ENCODE data around the gene GPD1L. TPM values are rescaled to one million over a fixed set of nuclear protein-coding genes. Genes with fewer than 3 reads are reported as not detected.

The GPD1L gene
- total and polyA plus RNA-seq, 2 of the 13 experiments (the other 11 are each of a cell fraction or from before 2014, with no cell fraction given), result 4.9 to 13.7 TPM

- TF ChIP-seq, protein P1, sequence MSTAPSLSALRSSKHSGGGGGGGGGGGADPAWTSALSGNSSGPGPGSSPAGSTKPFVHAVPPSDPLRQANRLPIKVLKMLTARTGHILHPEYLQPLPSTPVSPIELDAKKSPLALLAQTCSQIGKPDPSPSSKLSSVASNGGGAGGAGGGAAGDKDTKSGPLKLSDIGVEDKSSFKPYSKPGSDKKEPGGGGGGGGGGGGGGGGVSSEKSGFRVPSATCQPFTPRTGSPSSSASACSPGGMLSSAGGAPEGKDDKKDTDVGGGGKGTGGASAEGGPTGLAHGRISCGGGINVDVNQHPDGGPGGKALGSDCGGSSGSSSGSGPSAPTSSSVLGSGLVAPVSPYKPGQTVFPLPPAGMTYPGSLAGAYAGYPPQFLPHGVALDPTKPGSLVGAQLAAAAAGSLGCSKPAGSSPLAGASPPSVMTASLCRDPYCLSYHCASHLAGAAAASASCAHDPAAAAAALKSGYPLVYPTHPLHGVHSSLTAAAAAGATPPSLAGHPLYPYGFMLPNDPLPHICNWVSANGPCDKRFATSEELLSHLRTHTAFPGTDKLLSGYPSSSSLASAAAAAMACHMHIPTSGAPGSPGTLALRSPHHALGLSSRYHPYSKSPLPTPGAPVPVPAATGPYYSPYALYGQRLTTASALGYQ (CRISPR knock-in tag; IDR thresholded peaks at IDR 0.05), result peak; percentile 96
- peak; percentile 95 for TF ChIP-seq NFIC (IDR thresholded peaks at IDR 0.05; ENCODE audit: low read length)
- TF ChIP-seq NCOA2 (CRISPR knock-in tag; IDR thresholded peaks at IDR 0.05), result peak; percentile 98
- TF ChIP-seq, protein P2, sequence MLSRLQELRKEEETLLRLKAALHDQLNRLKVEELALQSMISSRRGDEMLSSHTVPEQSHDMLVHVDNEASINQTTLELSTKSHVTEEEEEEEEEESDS (CRISPR knock-in tag; IDR thresholded peaks at IDR 0.05; ENCODE audit: borderline replicate concordance), result 0 out of 2 replicates have a peak, but pooled peaks have one; percentile 31
- TF ChIP-seq ZC3H13 (CRISPR knock-in tag; IDR thresholded peaks at IDR 0.05), result peak; percentile 76
- peak; percentile 98 for TF ChIP-seq NFKBIZ (CRISPR knock-in tag; IDR thresholded peaks at IDR 0.05)
- TF ChIP-seq, protein P3, sequence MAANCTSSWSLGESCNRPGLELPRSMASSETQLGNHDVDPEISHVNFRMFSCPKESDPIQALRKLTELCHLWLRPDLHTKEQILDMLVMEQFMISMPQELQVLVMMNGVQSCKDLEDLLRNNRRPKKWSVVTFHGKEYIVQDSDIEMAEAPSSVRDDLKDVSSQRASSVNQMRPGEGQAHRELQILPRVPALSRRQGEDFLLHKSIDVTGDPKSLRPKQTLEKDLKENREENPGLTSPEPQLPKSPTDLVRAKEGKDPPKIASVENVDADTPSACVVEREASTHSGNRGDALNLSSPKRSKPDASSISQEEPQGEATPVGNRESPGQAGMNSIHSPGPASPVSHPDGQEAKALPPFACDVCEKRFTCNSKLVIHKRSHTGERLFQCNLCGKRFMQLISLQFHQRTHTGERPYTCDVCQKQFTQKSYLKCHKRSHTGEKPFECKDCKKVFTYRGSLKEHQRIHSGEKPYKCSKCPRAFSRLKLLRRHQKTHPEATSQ (CRISPR knock-in tag; IDR thresholded peaks at IDR 0.05; ENCODE audit: borderline replicate concordance), result peak; percentile 68; the same call in 1 of the 2 replicates
- TF ChIP-seq ZNF839 (CRISPR knock-in tag; IDR thresholded peaks at IDR 0.05; ENCODE audit: borderline replicate concordance), result no peak
- TF ChIP-seq HNRNPUL1 (IDR thresholded peaks at IDR 0.05; ENCODE audit: low read depth, low read length), result no peak
- TF ChIP-seq, protein P4, sequence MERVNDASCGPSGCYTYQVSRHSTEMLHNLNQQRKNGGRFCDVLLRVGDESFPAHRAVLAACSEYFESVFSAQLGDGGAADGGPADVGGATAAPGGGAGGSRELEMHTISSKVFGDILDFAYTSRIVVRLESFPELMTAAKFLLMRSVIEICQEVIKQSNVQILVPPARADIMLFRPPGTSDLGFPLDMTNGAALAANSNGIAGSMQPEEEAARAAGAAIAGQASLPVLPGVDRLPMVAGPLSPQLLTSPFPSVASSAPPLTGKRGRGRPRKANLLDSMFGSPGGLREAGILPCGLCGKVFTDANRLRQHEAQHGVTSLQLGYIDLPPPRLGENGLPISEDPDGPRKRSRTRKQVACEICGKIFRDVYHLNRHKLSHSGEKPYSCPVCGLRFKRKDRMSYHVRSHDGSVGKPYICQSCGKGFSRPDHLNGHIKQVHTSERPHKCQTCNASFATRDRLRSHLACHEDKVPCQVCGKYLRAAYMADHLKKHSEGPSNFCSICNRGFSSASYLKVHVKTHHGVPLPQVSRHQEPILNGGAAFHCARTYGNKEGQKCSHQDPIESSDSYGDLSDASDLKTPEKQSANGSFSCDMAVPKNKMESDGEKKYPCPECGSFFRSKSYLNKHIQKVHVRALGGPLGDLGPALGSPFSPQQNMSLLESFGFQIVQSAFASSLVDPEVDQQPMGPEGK (CRISPR knock-in tag; IDR thresholded peaks at IDR 0.05), result peak; percentile 80
- TF ChIP-seq REPIN1 (CRISPR knock-in tag; IDR thresholded peaks at IDR 0.05; ENCODE audit: borderline replicate concordance, low read depth), result peak; percentile 95; the same call in 1 of the 2 replicates
- peak; percentile 91; the same call in 1 of the 2 replicates for TF ChIP-seq HOXD1 (CRISPR knock-in tag; IDR thresholded peaks at IDR 0.05)
- peak; percentile 46; the same call in 1 of the 2 replicates for TF ChIP-seq ATF7-NPFF (CRISPR knock-in tag; IDR thresholded peaks at IDR 0.05; ENCODE audit: low read depth)
- TF ChIP-seq ZNF263 (CRISPR knock-in tag; IDR thresholded peaks at IDR 0.05), result no peak
- no peak for TF ChIP-seq REXO4 (CRISPR knock-in tag; IDR thresholded peaks at IDR 0.05; ENCODE audit: borderline replicate concordance)
- peak; percentile 88 for TF ChIP-seq HNF1B (CRISPR knock-in tag; IDR thresholded peaks at IDR 0.05)
- no peak for TF ChIP-seq TRIM24 (CRISPR knock-in tag; IDR thresholded peaks at IDR 0.05)
- TF ChIP-seq GZF1 (CRISPR knock-in tag; IDR thresholded peaks at IDR 0.05), result no peak
- peak; percentile 47; the same call in 1 of the 2 replicates for TF ChIP-seq UBTF (CRISPR knock-in tag; IDR thresholded peaks at IDR 0.05)
- TF ChIP-seq ZNF564 (CRISPR knock-in tag; IDR thresholded peaks at IDR 0.05), result no peak
These were observed 109.9 kb downstream of the GPD1L start (continued) for GRCh38 chr3:32216172-32216783.
